B cell (primary cell): ENCODE data around the gene FLCN. TPM values are rescaled to one million over a fixed set of nuclear protein-coding genes. Genes with fewer than 3 reads are reported as not detected.
"Not testable (repeated sequence)": the region's sequence is repeated elsewhere in the genome, so short reads cannot be mapped to it uniquely, and the experiment has no call there.

Source experiments
- ATAC-seq: fragments of 200-7000 bp; cut with Tn5 transposase; one replicate; pipeline ENCODE4 v1.10.0; 2021; ENCODE audit warnings: low read depth, mild to moderate bottlenecking, moderate number of reproducible peaks, moderate library complexity
- CTCF ChIA-PET: fragments of 350-600 bp; sonication (Branson Sonifier 250); formaldehyde crosslinking; loops from one replicate; lab custom pipeline; 2021; ENCODE audit warnings: antibody characterized with exemption, inconsistent platforms; lab: Charles Lee
- POLR2A ChIA-PET: fragments of 350-600 bp; sonication (Branson Sonifier 250); formaldehyde crosslinking; loops from one replicate; lab custom pipeline; 2021; ENCODE audit warnings: antibody characterized with exemption; lab: Charles Lee
- DNase-seq: peaks from one replicate; pipeline ENCODE4 v3.0.0; 2013
- H2AFZ ChIP-seq: 2 replicates; pipeline ENCODE4 v1.6.1; 2012; ENCODE audit warnings: mild to moderate bottlenecking, low read depth, low read length; ENCODE audit not compliant: insufficient read depth, poor library complexity, severe bottlenecking
- H3K27ac ChIP-seq, 2 donors: 1 replicate in 1 of 2; 2 replicates in 1 of 2; pipeline ENCODE4 v1.5.1; 2012 to 2013; ENCODE audit warnings: low read length in 2 of 2, mild to moderate bottlenecking in 2 of 2, moderate library complexity in 1 of 2
- H3K27me3 ChIP-seq, 4 experiments: fragments of 200-600 bp in 1 of 4; sonication (generic) in 1 of 4; replicated peaks in 1 of 4; 1 replicate in 2 of 4; 2 replicates in 2 of 4; pipeline versions ENCODE4 v1.6.1 to v1.7.0; 2013 to 2016; ENCODE audit warnings: low read length in 3 of 4, mild to moderate bottlenecking in 2 of 4, mixed read lengths in 1 of 4, moderate library complexity in 1 of 4; ENCODE audit not compliant: insufficient read depth in 4 of 4, control insufficient read depth in 3 of 4; ENCODE audit errors: control extremely low read depth in 1 of 4
- H3K36me3 ChIP-seq, 2 experiments: replicated peaks in 1 of 2; 1 replicate in 1 of 2; 2 replicates in 1 of 2; pipeline versions ENCODE4 v1.6.1 to v1.7.1; 2013; ENCODE audit warnings: low read length in 1 of 2; ENCODE audit not compliant: insufficient read depth in 2 of 2, control insufficient read depth in 1 of 2; ENCODE audit errors: control extremely low read depth in 1 of 2, extremely low read depth in 1 of 2
- H3K4me1 ChIP-seq, 2 donors: fragments of 200-600 bp in 1 of 2; sonication (generic) in 1 of 2; 1 replicate in 1 of 2; 2 replicates in 1 of 2; pipeline versions ENCODE4 v1.5.1 to v1.6.1; 2013 to 2017; ENCODE audit warnings: low read length in 2 of 2; ENCODE audit not compliant: control insufficient read depth in 2 of 2, insufficient read depth in 2 of 2
- H3K4me2 ChIP-seq: replicated peaks from 2 replicates; pipeline ENCODE3; 2012; ENCODE audit warnings: mild to moderate bottlenecking, low read depth, low read length; ENCODE audit not compliant: poor library complexity, severe bottlenecking
- H3K4me3 ChIP-seq, 5 experiments: fragments of 200-600 bp in 1 of 5; sonication (generic) in 1 of 5; 1 replicate in 3 of 5; 2 replicates in 2 of 5; pipeline versions ENCODE4 v1.5.1 to v1.7.0; 2011 to 2016; ENCODE audit warnings: low read length in 4 of 5, mild to moderate bottlenecking in 4 of 5, low read depth in 2 of 5, control low read depth in 1 of 5, moderate library complexity in 1 of 5; ENCODE audit not compliant: insufficient read depth in 1 of 5; ENCODE audit errors: control extremely low read depth in 1 of 5, extremely low read depth in 1 of 5
- H3K79me2 ChIP-seq: fragments of 200-600 bp; sonication (generic); one replicate; pipeline ENCODE4 v1.6.0; 2016; ENCODE audit warnings: low read length; ENCODE audit not compliant: control insufficient read depth, insufficient read depth
- H3K9ac ChIP-seq: fragments of 200-600 bp; sonication (generic); 2 replicates; pipeline ENCODE4 v1.6.1; 2017; ENCODE audit warnings: mild to moderate bottlenecking, low read length, moderate library complexity
- H3K9me3 ChIP-seq, 3 donors: one replicate each; pipeline versions ENCODE4 v1.6.1 to v1.7.1; 2013; ENCODE audit warnings: low read length in 2 of 3; ENCODE audit not compliant: control insufficient read depth in 2 of 3, insufficient read depth in 1 of 3; ENCODE audit errors: control extremely low read depth in 1 of 3
- H4K20me1 ChIP-seq: 2 replicates; pipeline ENCODE4 v1.6.0; 2012; ENCODE audit warnings: mild to moderate bottlenecking, low read length; ENCODE audit not compliant: insufficient read depth, control insufficient read depth, poor library complexity, severe bottlenecking
- H3K27ac Mint-ChIP-seq: one replicate; pipeline ENCODE4 v1.8.0; 2021; ENCODE audit warnings: mixed read lengths
- H3K27me3 Mint-ChIP-seq: one replicate; pipeline ENCODE4 v1.8.0; 2021; ENCODE audit warnings: mixed read lengths
- H3K4me1 Mint-ChIP-seq: one replicate; pipeline ENCODE4 v1.8.0; 2021; ENCODE audit warnings: mixed read lengths
- H3K4me3 Mint-ChIP-seq: one replicate; pipeline ENCODE4 v1.8.0; 2021; ENCODE audit warnings: mixed read lengths
- H3K9me3 Mint-ChIP-seq: one replicate; pipeline ENCODE4 v1.8.0; 2022; ENCODE audit warnings: mixed read lengths; ENCODE audit not compliant: insufficient read depth
- CTCF ChIP-seq: fragments of 200-600 bp; IDR thresholded peaks from one replicate; pipeline ENCODE4 v1.8.0; 2022; ENCODE audit warnings: antibody characterized with exemption, mild to moderate bottlenecking
- EZH2 ChIP-seq: IDR thresholded peaks from 2 replicates; pipeline ENCODE4 v1.6.1; 2012; ENCODE audit warnings: borderline replicate concordance, low read depth, mild to moderate bottlenecking, moderate library complexity, low read length; ENCODE audit not compliant: insufficient read depth, poor library complexity, severe bottlenecking
- WGBS: methylation state at CpG from one replicate; pipeline ENCODE4 v1.1.5; 2013; ENCODE audit warnings: missing lambda C conversion rate; ENCODE audit not compliant: insufficient coverage; 5-methylcytosine and 5-hydroxymethylcytosine counted together
- intact Hi-C: fragments of 100-400 bp; cut with micrococcal nuclease; formaldehyde crosslinking; loops from one replicate; pipeline ENCODE4 v1.10.0; 2022
- polyA plus RNA-seq: library from polyadenylated mRNA; depleted of rRNA; stranded (reverse); fragments of >200 nt; gene quantifications from 2 replicates; pipeline ENCODE4 v1.2.3, GENCODE V29; 2012
- total RNA-seq, 2 donors: library from RNA; stranded (reverse); fragments of 120-200 nt in 1 of 2; gene quantifications; 1 replicate in 1 of 2; 2 replicates in 1 of 2; pipeline versions ENCODE4 v1.2.3 to v1.2.4, GENCODE V29; 2013 to 2022

FLCN gene
- total and polyA plus RNA-seq, 2 donors (not counting 1 experiment from before 2014, with no cell fraction given), result 36.6 to 128 TPM

- no peaks in the 10 kb centered on the region for H3K79me2 ChIP-seq
- Mint-ChIP-seq H3K27ac (no peak overlapping the region), H3K27me3 (no peaks in the 10 kb centered on the region), H3K4me3 (no peak overlapping the region), H3K9me3 (no peaks in the 10 kb centered on the region), H3K4me1 (peaks cover 6% of the 10 kb centered on the region)
- intact Hi-C loops, result no loop called here
- no peaks in the 10 kb centered on the region for H3K27me3 ChIP-seq
- no peaks in the 10 kb centered on the region for H4K20me1 ChIP-seq
- TF ChIP-seq CTCF, result no peak
- TF ChIP-seq EZH2, result no peak
- H3K4me2 ChIP-seq, result no peak overlapping the region
- H3K27ac ChIP-seq, result no peak overlapping the region
- CTCF ChIA-PET, result no interaction called here
- no peaks in the 10 kb centered on the region for H3K36me3 ChIP-seq
- no peak overlapping the region for H3K4me3 ChIP-seq
- POLR2A ChIA-PET, result no interaction called here
- H2AFZ ChIP-seq, result no peak overlapping the region
- DNase-seq (no peak), ATAC-seq (no peak)
- H3K4me1 ChIP-seq, result peaks cover 4 to 18% of the 10 kb centered on the region in 2 donors
- no peak overlapping the region for H3K9ac ChIP-seq
- peaks cover 0 to 5% (median 0%) of the 10 kb centered on the region in 3 donors for H3K9me3 ChIP-seq
These were observed 40.2 kb downstream of the FLCN start for GRCh38 chr17:17196776-17197175.

GRCh38 chr17:17195466-17195865 is 41.5 kb downstream of the FLCN start:
- 93% methylated on average over 3 of the region's 5 CpGs for WGBS
- H3K9me3 ChIP-seq, DNase-seq, H2AFZ ChIP-seq, H3K36me3 ChIP-seq, H3K4me3 Mint-ChIP-seq, H3K27ac ChIP-seq, H3K9me3 Mint-ChIP-seq, POLR2A ChIA-PET, H3K79me2 ChIP-seq, H4K20me1 ChIP-seq, H3K27me3 Mint-ChIP-seq, H3K4me2 ChIP-seq, H3K9ac ChIP-seq, H3K27ac Mint-ChIP-seq, H3K4me3 ChIP-seq, ATAC-seq, intact Hi-C loops, H3K27me3 ChIP-seq, CTCF ChIA-PET: not testable (repeated sequence)
- peaks cover 12% of the 10 kb centered on the region for H3K4me1 Mint-ChIP-seq
- H3K4me1 ChIP-seq, result peaks cover 6 to 19% of the 10 kb centered on the region in 2 donors
